GM08714 (cell line): Measurements from ENCODE around the gene SART3.

Experiments
- H3K4me3 ChIP-seq: fragments of 200-500 bp; sonication (Bioruptor generic); 2 replicates; pipeline ENCODE4 v1.5.1; 2014; ENCODE audit warnings: mild to moderate bottlenecking, low read length, inconsistent platforms
- ZNF274 ChIP-seq: IDR thresholded peaks from 2 replicates; pipeline ENCODE4 v1.6.1; 2012; ENCODE audit warnings: mild to moderate bottlenecking, low read depth, low read length

Gene SART3

GRCh38 chr12:108602209-108602705, 41.3 kb upstream of the SART3 start:
- TF ChIP-seq ZNF274, result no peak
- no peak overlapping the region for H3K4me3 ChIP-seq

- no peak for TF ChIP-seq ZNF274
- H3K4me3 ChIP-seq, result no peak overlapping the region
These were observed 39.7 kb upstream of the SART3 start for GRCh38 chr12:108600702-108601007.

GRCh38 chr12:108599948-108600701, 39.2 kb upstream of the SART3 start:
- TF ChIP-seq ZNF274, result no peak

GRCh38 chr12:108599541-108599940, 38.6 kb upstream of the SART3 start:
- no peak overlapping the region for H3K4me3 ChIP-seq
- TF ChIP-seq ZNF274, result no peak

More at GRCh38 chr12:108599948-108600701, 39.2 kb upstream of the SART3 start:
- H3K4me3 ChIP-seq, result no peak overlapping the region

DNA sequence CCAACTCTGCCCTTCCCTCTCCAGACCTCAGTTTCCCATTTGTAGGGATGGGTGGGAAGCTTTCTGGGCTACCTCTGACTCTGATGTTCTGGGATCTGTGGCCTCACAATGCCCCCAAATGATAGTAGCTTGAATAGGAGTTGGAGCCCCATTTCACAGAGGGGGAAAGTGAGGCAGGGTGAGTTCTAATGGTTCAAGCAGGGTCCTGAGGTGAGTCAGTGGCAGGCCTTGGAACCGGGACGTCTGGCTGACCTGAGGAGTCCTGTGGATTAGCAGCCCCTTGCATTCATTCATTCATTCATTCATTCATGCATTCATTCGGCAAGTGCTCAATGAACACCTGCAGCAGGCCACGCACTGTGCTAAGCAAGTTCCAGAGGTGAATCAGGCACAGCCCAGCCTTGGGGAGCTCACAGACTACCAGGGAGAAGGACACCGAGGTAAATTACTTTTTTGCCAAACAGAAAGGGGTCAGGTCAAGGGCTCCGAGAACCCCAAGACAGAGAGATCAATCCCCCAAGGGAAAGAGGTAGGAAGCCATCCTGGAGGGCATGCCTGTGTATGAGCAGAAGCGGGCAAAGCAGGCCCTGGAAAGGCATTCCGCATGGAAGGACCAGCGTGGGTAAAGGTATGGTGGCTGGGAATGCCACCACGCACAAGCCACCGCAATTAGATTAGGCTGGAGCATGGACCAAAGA, 37.7 kb upstream of the SART3 start:
- TF ChIP-seq ZNF274, result no peak
- H3K4me3 ChIP-seq, result no peak overlapping the region

DNA sequence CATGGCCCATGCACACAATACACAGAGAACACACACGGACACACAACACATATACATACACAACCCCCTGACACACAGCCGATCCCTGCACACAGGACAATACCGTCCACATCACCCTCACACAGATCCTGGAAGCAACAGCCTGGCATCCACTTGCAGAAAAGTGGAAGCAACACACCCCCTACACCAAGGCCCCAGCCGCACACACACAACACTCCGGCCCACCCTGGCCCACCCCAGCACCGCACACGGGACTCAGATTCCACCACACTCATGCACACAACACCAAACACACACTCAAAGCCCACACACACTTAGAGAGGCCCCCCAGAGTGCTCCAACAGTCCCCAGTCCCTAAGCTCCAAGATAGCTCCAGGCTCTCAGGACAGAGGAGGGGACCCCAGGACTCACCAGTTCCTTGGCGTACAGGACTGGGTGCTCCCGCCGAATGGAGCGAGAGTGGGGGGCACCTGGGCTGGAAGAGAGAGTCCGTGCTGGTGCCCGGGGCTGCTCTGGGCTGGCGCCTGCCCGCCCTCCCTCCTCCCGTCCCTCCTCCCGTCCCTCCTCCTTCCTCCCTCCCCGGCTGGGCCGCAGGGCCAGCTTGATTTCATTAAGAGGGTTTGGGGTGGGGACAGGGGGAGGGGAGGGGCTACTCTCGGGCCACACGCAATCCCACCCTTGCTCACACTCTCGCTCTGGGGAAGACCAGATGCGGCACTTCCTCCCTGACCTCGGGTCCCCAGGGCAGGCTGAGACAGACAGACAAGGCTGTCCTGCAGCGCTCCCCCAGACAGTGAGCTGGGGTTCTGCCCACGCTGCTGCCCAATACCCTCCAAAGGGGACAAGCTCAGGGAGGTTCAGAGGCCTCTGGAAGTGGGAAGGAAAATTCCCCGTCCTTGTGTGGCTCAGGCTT, 36.8 kb upstream of the SART3 start, which contains the start of gene TMEM119:
TSS of gene TMEM119 (minus strand) at position 526 of the 913 bp plus-strand sequence. CDS start 5,701 bp downstream, outside the sequence.
- H3K4me3 ChIP-seq, result no peak within 1 kb of the TSS
- no peak for TF ChIP-seq ZNF274

DNA sequence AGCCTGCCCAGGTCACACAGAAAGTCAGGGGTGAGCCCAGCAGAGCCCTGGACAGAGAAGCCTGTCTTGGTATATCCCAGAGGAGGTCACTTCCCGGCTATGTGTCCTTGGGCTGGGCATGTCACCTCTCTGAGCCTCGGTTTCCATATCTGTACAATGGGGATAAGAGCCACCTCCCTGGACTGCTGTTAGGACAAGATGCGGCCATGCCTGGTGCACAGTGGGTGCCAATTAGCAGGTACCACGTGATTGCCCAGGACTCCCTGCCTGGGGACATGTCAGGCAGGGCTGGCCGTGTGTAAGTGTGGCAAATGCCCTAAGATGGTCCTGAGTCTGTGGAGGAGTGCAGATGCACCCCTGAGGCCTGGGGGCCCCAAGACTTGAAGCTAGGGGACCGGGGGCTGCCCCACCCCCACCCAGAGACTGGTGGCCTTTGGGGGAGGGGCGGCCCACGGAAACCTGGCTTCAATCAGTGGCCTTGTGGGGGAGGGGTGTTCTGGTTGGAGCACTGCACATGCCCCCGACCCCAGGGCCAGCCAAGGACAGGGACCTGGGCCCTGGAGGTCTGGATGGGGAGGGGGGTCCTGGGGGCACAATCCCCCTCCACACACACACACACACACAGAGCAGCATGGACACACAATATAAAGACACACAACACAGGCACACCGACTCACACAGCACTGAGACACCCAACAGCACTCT, 36.0 kb upstream of the SART3 start:
- TF ChIP-seq ZNF274, result no peak
- H3K4me3 ChIP-seq, result no peak overlapping the region

DNA sequence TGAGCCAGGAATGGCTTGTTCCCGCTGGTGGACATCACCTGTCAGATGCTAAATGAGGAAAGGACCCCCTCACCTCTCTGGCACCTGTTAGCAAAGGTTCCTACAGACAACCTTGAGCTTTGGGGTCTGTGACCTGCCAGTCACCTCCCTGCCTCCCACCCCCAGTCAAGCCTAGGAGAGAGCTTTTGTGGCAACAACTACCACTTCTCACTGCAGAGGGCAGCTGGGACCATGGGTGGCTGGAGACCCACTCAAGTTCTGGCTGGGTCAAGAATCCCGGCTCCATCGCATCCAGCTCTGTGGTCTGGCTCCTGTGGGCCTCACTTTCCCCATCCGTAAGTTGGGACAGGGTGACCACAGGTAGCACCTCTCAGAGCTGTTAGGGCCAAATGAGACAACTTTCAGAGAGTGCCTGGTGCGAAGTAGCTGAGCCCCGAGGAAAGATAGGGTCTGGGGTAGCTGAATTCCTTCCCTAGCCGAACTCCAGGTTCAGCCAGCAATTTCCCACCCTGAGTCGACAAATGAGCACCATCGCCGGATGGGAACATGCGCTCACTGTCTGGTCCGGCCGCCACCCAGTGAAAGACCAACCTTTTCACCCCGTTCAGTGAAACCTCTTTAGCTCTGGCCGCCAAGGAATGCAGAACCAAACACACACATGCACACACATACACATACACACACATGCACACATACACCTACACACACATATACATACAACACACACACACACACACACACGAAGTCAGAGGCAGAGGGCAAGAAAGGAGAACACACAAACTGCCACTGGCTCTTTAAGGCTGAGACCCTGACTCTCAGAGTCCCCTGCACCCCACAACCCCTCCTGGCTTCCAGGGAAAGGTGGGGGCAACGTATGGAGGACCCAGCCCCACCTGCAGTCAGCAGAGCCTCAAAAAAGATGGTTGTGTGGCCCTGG, 35.0 kb upstream of the SART3 start:
- H3K4me3 ChIP-seq, result no peak overlapping the region
- TF ChIP-seq ZNF274, result no peak

- TF ChIP-seq ZNF274, result no peak
- no peak overlapping the region for H3K4me3 ChIP-seq
These were observed 34.2 kb upstream of the SART3 start for GRCh38 chr12:108594960-108595710.

- TF ChIP-seq ZNF274, result no peak
- no peak overlapping the region for H3K4me3 ChIP-seq
These were observed 33.4 kb upstream of the SART3 start for GRCh38 chr12:108594323-108594903.

GRCh38 chr12:108592033-108592909, 31.3 kb upstream of the SART3 start:
- H3K4me3 ChIP-seq, result no peak overlapping the region
- no peak for TF ChIP-seq ZNF274
